ENCODE data around the gene METTL6.
A peak's percentile ranks its signal among the peaks of the same experiment; 100 is the strongest.
"Not testable (repeated sequence)": the region's sequence is repeated elsewhere in the genome, so short reads cannot be mapped to it uniquely, and the experiment has no call there.

The METTL6 gene

DNA sequence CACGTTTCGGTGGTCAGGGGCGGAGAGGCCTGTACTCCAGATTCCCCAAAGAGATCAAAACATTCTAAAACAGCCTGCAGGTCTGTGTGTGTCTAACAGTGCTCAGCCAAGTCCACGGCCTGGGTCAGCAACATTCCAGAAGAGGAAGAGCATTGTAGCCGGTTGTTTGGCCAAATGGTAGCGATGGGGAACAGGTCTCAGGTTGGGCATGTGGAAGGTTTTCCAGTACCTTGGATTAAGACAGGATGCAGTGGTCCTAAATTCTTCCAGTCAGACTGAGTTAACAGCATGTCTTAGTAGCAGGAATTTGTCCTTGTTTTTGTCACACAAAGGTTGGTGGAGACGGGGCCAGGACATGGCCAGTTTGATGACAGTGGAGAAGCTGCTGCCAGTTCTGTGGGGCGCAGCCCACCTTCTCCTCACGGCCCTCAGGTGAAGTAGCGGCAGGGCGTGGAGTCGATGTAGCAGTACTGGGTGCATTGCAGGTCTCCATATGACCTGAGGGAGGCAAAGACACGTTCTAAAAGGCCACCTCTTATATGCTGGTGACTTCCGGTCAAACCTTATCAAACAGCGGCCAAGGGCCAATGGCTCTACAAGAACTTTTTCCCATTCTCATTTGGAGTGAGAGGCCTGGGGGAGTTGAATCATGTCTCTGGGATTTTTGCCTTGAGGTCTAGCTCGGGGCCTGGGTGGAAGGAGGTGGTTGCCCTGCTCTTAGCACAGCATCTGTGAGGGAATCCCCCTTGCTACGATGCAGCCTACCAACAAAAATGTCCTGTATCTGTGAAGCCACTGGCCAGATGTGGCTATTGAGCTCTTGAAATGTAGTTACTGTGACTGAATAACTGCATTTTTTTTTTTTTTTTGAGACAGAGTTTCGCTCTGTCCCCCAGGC, 24.1 kb upstream of the METTL6 start:
- no peak for DNase-seq (ENCODE audit: low read depth)

DNA sequence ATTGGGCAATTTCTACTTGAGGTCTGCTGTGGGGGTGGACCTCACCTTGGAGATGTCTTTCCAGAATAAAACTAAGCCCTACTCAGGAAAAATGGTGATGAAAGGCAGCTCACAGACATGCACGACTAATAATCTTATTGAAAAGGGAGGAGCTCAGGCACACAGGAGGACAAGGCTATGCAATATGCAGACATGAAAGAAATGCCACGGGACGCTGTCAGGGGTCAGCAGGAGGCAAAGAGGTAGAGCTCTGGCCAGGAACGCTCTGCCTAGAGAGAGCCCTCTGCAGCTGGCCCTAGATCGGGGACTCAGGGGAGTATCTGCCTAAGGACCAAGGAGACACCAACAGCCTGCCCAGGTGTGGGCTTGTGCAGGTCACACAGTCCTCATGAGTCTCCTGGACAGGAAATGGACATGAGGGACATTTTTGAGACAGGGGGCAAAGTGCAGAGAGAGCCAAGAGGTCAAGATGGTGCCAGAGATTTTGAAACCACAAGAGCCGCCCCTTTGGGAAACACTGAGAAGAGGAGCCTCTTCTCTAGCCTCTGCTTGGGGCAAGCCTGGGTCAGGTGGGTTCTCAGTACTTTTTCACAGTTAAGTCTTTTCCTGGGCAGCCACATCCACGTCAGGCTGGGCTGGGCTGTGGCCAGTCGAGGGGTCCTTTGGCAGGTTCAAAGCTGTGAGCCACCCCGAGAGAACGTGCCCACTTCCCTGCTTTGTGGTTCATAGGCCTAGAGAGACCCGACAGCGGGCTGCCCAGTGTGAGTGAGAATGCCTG, 23.3 kb upstream of the METTL6 start:
- DNase-seq (ENCODE audit: low read depth), result no peak

GRCh38 chr3:15449489-15450224, 22.3 kb upstream of the METTL6 start:
- DNase-seq (ENCODE audit: low read depth), result no peak

GRCh38 chr3:15443826-15444524, 16.6 kb upstream of the METTL6 start:
- DNase-seq (ENCODE audit: low read depth), result no peak

DNA sequence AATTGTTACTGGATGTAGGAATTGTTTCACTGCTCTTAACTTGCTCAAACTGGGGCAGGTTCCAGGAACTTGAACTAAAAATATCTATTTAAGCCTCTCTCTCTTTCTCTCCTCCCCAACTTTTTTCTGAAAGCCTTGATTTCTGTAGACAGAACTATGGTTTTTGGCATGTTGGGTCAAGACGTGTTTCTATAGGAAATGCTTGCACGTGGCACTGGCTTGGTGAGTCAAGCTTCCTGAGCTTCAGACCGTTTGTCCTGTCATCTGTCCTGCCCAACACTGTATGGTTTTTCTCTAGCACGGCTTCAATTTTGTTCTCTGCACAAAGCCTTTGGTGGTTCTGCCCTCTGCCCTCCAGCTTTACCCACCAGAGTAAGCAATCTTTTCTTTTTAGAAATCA, 13.5 kb upstream of the METTL6 start:
- DNase-seq (ENCODE audit: low read depth), result no peak

GRCh38 chr3:15439476-15439875, 12.1 kb upstream of the METTL6 start:
- no peak for DNase-seq (ENCODE audit: low read depth)

- DNase-seq (ENCODE audit: low read depth), result no peak
Observed at GRCh38 chr3:15438983-15439382, 11.6 kb upstream of the METTL6 start.

DNA sequence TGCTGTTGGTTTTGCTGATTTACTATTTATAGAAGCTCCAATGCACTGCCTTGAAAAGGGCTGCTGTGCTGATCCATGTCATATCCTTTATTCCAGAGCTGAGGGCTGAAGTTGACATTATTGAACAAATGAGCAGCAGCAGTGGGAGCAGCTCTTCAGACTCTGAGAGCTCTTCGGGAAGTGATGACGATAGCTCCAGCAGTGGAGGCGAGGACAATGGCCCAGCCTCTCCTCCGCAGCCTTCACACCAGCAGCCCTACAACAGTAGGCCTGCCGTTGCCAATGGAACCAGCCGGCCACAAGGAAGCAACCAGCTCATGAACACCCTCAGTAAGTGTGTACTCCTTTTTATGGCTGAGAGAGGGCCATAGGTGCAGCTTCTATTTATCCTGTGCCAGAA, 8.9 kb upstream of the METTL6 start:
- no peak for DNase-seq (ENCODE audit: low read depth)

DNA sequence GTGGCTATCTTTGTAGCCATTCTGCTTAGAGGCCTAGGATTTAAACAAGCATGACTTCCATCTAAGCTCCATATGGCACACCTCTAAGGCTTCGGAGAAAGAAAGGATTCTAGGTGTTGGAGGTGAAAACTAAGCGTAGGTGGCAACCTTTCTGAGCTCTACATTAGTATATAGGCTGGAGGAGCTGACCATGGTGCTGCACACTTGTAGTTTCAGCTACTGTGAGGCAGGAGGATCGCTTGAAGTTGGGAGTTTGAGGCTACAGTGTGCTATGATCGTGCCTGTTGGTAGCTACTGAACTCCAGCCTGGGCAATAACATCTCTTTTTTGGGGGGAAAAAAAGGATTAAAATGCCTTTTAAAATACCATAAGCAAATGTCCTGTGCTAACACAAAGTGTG, 7.4 kb upstream of the METTL6 start:
- no peak for DNase-seq (ENCODE audit: low read depth)

DNA sequence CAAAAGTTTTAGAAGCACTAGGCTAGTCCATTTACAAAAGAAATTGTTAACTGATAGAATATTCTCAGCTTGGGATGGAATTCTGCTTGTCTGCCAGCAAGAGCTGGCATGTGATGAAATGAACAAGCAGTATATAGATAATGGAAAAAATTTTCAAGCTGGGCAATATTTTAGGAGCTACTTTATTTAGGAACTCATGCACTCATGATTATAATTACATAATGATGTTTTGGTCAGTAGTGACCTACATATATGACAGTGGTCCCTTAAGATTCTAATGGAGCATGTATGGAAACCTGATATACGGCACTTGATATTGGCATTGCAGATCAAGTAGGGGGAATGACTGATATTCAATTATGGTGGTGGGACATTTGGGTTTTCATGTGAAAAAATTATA, 6.2 kb upstream of the METTL6 start:
- DNase-seq (ENCODE audit: low read depth), result no peak

DNA sequence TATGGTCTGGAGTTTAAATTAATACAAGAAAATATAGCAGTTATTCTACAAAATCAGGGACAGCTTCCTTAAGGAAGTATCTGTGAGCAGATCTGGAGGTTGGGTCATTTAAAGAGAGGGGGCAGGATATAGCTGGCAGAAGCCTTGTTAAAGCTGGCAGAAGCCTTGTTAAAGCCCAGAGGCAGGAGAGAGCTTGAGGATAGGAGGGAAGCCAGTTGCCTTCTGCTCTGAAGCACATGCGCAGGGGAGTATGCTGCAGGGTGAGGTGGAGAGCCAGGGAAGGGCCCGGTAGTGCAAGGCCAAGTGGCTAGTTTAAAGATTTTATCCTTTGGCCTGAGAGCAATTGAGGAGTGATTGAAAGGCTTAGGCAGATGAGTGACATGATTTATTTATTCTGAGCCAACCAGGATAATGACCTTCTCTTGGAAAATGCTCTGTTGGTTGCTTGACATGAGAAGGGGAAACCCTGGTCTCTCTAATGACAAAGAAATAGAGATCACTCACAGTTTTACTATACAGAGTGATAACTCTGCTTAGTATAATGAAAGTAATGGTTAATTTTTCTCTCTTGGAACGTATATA, 4.0 kb upstream of the METTL6 start:
- no peak for DNase-seq (ENCODE audit: low read depth)

- no peak for DNase-seq (ENCODE audit: low read depth)
Observed at GRCh38 chr3:15430624-15431023, 3.3 kb upstream of the METTL6 start.

DNA sequence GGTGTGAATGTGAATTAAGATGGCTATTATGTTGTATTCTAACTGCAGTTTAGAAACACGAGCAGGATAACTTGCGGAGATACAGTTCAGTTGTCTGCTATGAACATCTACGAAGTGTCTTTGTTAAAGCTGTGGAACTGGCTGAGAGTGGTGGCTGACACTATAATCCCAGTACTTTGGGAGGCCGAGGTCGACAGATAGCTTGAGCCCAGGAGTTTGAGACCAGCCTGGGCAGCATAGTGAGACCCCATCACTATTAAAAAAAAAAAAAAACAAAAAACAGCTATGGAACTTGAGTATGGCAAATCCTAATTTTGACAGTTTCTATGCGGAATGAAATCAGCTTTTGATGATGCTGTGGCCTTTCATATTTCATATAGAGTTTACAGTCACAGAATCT, 1.7 kb upstream of the METTL6 start:
- no peak for DNase-seq (ENCODE audit: low read depth)

- peak; percentile 66 for DNase-seq (ENCODE audit: low read depth)
Observed at GRCh38 chr3:15428539-15428938, 1.2 kb upstream of the METTL6 start.

GRCh38 chr3:15427981-15428380, 637 bp upstream of the METTL6 start:
- DNase-seq (ENCODE audit: low read depth), result no peak

- DNase-seq (ENCODE audit: low read depth), result no peak
Observed at GRCh38 chr3:15426579-15427118, 695 bp downstream of the METTL6 start.

DNA sequence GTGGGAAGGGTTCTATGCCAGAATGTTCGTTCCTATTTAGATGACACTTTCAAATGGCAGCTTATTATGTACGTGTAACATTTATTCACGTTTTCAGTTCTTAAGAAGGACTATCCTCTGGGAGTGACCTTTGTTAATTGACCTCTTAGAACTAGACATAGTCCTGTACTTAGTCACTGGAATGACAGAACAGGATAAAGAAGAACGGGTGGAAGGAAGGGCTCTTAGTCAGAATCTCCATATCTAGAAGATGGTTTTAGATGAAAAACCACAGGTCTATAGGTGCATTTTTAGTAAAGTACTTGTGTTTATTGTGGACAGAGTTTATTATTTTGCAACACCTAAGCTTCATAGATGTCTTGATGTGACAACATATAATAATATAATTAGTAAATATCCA, 6.5 kb downstream of the METTL6 start:
- no peak for DNase-seq (ENCODE audit: low read depth)

GRCh38 chr3:15410966-15411365, 16.4 kb downstream of the METTL6 start:
- not testable (repeated sequence) for DNase-seq (ENCODE audit: low read depth)

- DNase-seq (ENCODE audit: low read depth), result no peak
Observed at GRCh38 chr3:15409774-15410173, 17.6 kb downstream of the METTL6 start.

DNA sequence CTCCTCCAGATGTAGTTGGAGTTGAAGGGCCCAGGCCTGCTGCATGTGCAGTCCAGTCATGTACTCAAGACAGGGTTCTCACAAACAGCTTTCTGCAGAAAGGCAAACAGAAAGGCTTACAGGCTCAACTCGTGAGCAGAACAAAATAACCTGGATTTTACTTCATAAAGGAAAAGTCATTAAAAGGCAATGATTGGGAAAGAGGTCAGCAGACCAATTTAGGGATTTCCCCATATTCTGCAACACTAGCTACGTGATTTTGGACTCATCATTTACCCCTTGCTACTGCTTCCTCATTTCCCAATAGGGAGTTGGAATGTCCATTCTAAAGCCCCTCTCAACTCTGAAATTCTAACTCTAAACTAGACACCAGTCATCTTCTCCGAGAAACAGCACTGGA, 18.1 kb downstream of the METTL6 start:
- DNase-seq (ENCODE audit: low read depth), result no peak

DNA sequence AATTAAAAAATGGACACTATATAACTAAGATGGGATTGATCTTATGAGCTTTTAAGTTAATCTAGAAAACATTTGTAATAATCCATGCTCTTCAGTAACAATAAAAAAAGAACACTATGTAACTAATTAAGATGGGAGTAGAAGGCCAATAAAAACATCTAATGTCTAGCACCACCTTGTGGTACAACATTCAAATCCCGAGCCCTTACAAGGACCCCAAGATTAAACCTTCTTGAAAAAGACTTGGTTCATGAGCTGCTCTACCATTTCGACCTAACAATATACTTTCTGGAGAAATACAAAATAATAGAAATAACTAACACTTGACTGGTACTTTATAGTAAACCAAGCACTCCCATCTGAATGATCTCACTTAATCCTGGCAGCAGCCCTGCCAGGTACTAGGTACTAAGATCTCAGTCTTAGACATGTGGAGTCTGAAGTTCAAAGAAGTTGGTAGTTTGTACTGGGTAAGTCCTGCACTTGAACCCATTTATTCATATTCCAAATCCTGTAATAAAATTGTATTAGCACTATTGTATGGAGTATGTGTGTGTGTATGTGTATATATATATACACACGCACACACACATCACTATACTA, 21.8 kb downstream of the METTL6 start:
- DNase-seq (ENCODE audit: low read depth), result no peak

Data from GM04503 (cell line).